ENCODE data around the gene PRG3. TPM values are rescaled to one million over a fixed set of nuclear protein-coding genes. Genes with fewer than 3 reads are reported as not detected.

Gene PRG3
- total RNA-seq, 1 experiment from 2014 or later: not detected

GRCh38 chr11:57421066-57421465 lies 40.1 kb upstream of the PRG3 start:
- H3K4me3 ChIP-seq (replicated peaks in 1 of 2; ENCODE audit: low read depth in 1 of 2, low read length in 2 of 2): no peak overlapping the region
- RAD21 ChIA-PET (ENCODE audit: low non-redundant PET in 1 of 2, low total read pairs in 2 of 2, uncharacterized antibody in 2 of 2, unreplicated experiment in 2 of 2): no interaction called here
- TF ChIP-seq EZH2phosphoT487 (IDR thresholded peaks at IDR 0.05; ENCODE audit: borderline replicate concordance): no peak
- TF ChIP-seq RAD21 (IDR thresholded peaks at IDR 0.05; ENCODE audit: low read depth): no peak
- TF ChIP-seq SRF (IDR thresholded peaks at IDR 0.05; ENCODE audit: low read depth): no peak
- no peak for TF ChIP-seq REST (IDR thresholded peaks at IDR 0.05; ENCODE audit: low read depth)
- no peak for TF ChIP-seq FOSL1 (IDR thresholded peaks at IDR 0.05; ENCODE audit: low read depth)
- H2AFZ ChIP-seq (ENCODE audit: low read depth, low read length, poor library complexity, severe bottlenecking): no peak overlapping the region
- ATAC-seq (no peak), DNase-seq (ENCODE audit: low read depth, low spot score) (no peak)
- BruUV-seq (replicated peaks): no TSS peak
- POLR2A ChIA-PET: interaction anchor here (0.6 kb wide), 1 partner anchor 291 kb away, joined by 6 read pairs; the partner anchor contains the start of genes MED19 and TMX2
- H4K20me1 ChIP-seq (ENCODE audit: insufficient read depth): no peaks in the 10 kb centered on the region
- H3K79me2 ChIP-seq (ENCODE audit: insufficient read depth, low read length): peaks cover 5% of the 10 kb centered on the region; the same call in 1 of the 2 replicates
- H3K9ac ChIP-seq (ENCODE audit: low read length): no peak overlapping the region
- CTCF ChIA-PET: no interaction called here
- H3K9me3 ChIP-seq (ENCODE audit: control insufficient read depth in 1 of 2, insufficient read depth in 1 of 2, low read depth in 1 of 2, low read length in 2 of 2): no peaks in the 10 kb centered on the region
- H3K9me2 ChIP-seq (ENCODE audit: insufficient read depth): no peaks in the 10 kb centered on the region
- H3K27ac ChIP-seq (ENCODE audit: low read depth, low read length): no peak overlapping the region
- H3K36me3 ChIP-seq (ENCODE audit: control insufficient read depth in 1 of 2, insufficient read depth in 2 of 2, low read length in 2 of 2): peaks cover 0 to 2% of the 10 kb centered on the region in 2 experiments; a peak in 1 of 4 replicates
- intact Hi-C loops (cut with micrococcal nuclease): no loop called here
- no peaks in the 10 kb centered on the region; the same call in 1 of the 2 replicates for H3K27me3 ChIP-seq (ENCODE audit: insufficient read depth, low read length)
- peaks cover 4 to 8% of the 10 kb centered on the region in 2 experiments; a peak in 2 of 4 replicates for H3K4me1 ChIP-seq (ENCODE audit: control insufficient read depth in 1 of 2, insufficient read depth in 2 of 2, low read length in 2 of 2)
- H3K4me2 ChIP-seq (ENCODE audit: low read length): no peak overlapping the region

- RAD21 ChIA-PET (ENCODE audit: low non-redundant PET in 1 of 2, low total read pairs in 2 of 2, uncharacterized antibody in 2 of 2, unreplicated experiment in 2 of 2): no interaction called here
- no peak overlapping the region for H3K27ac ChIP-seq (ENCODE audit: low read depth, low read length)
- TF ChIP-seq ZBTB33 (IDR thresholded peaks at IDR 0.05; ENCODE audit: extremely low read depth, insufficient replicate concordance, low read length): no peak
- TF ChIP-seq ZFX (IDR thresholded peaks at IDR 0.05): no peak
- no peak for TF ChIP-seq YY1 (IDR thresholded peaks at IDR 0.05; ENCODE audit: extremely low read depth, insufficient replicate concordance, low read depth, low read length)
- TF ChIP-seq SIN3A (IDR thresholded peaks at IDR 0.05; ENCODE audit: low read depth): no peak
- TF ChIP-seq TCF7L2 (IDR thresholded peaks at IDR 0.05; ENCODE audit: borderline replicate concordance, extremely low read depth, insufficient read depth, insufficient read length): no peak
- TF ChIP-seq EZH2phosphoT487 (IDR thresholded peaks at IDR 0.05; ENCODE audit: borderline replicate concordance): no peak
- TF ChIP-seq REST (IDR thresholded peaks at IDR 0.05; ENCODE audit: low read depth): no peak
Observed at GRCh38 chr11:57419146-57419545, 38.2 kb upstream of the PRG3 start.

More at GRCh38 chr11:57419146-57419545, 38.2 kb upstream of the PRG3 start:
- Histone ChIP-seq H3K79me2 (ENCODE audit: insufficient read depth, low read length) (no peaks in the 10 kb centered on the region), H2AFZ (ENCODE audit: low read depth, low read length, poor library complexity, severe bottlenecking) (no peak overlapping the region), H3K9me3 (ENCODE audit: control insufficient read depth in 1 of 2, insufficient read depth in 1 of 2, low read depth in 1 of 2, low read length in 2 of 2) (no peaks in the 10 kb centered on the region), H3K9me2 (ENCODE audit: insufficient read depth) (no peaks in the 10 kb centered on the region), H3K9ac (ENCODE audit: low read length) (no peak overlapping the region), H3K4me1 (ENCODE audit: control insufficient read depth in 1 of 2, insufficient read depth in 2 of 2, low read length in 2 of 2) (no peaks in the 10 kb centered on the region), H3K36me3 (ENCODE audit: control insufficient read depth in 1 of 2, insufficient read depth in 2 of 2, low read length in 2 of 2) (peaks cover 0 to 4% of the 10 kb centered on the region in 2 experiments; a peak in 1 of 4 replicates), H3K4me3 (replicated peaks in 1 of 2; ENCODE audit: low read depth in 1 of 2, low read length in 2 of 2) (no peak overlapping the region), H3K4me2 (ENCODE audit: low read length) (no peak overlapping the region), H4K20me1 (ENCODE audit: insufficient read depth) (no peaks in the 10 kb centered on the region), H3K27me3 (ENCODE audit: insufficient read depth, low read length) (no peaks in the 10 kb centered on the region; the same call in 1 of the 2 replicates)
- ChIA-PET POLR2A (no interaction called here), CTCF (no interaction called here)
- ATAC-seq (no peak), DNase-seq (ENCODE audit: low read depth, low spot score) (no peak)
- intact Hi-C loops (cut with micrococcal nuclease): no loop called here
- no TSS peak for BruUV-seq (replicated peaks)
